Stimulated activated CD4-positive, alpha-beta T cell treated with anti-CD3 and anti-CD28 coated beads, Interleukin-1b, Interleukin-23, amount 100 ng/mL, for 1 hour (primary cell): ENCODE results near the gene IQUB.
"Not testable (repeated sequence)": the region's sequence is repeated elsewhere in the genome, so short reads cannot be mapped to it uniquely, and the experiment has no call there.

Experiments used
- DNase-seq, 2 donors: peaks; one replicate each; pipeline ENCODE4 v3.0.0-alpha.2; 2020; ENCODE audit warnings: low read depth in 2 of 2

The IQUB gene

GRCh38 chr7:123539871-123540270 lies 5.5 kb upstream of the IQUB start:
- DNase-seq, result no peak

- no peak for DNase-seq
Measured at GRCh38 chr7:123538897-123539296, 4.5 kb upstream of the IQUB start.

GRCh38 chr7:123538189-123538714 lies 3.9 kb upstream of the IQUB start:
- DNase-seq, result no peak

GRCh38 chr7:123537026-123537642 lies 2.7 kb upstream of the IQUB start:
- no peak for DNase-seq

- DNase-seq, result no peak
Measured at GRCh38 chr7:123535517-123535916, 1.1 kb upstream of the IQUB start.

- DNase-seq, result no peak
Measured at GRCh38 chr7:123533929-123534382, 439 bp downstream of the IQUB start.

GRCh38 chr7:123533553-123533917 lies 860 bp downstream of the IQUB start:
- no peak for DNase-seq

GRCh38 chr7:123532788-123533552 lies 1.4 kb downstream of the IQUB start:
- not testable (repeated sequence) for DNase-seq

- DNase-seq, result not testable (repeated sequence)
Measured at GRCh38 chr7:123532343-123532742, 2.1 kb downstream of the IQUB start.

GRCh38 chr7:123530035-123530591 lies 4.3 kb downstream of the IQUB start:
- DNase-seq, result not testable (repeated sequence)

GRCh38 chr7:123528265-123528664 lies 6.1 kb downstream of the IQUB start:
- no peak for DNase-seq

- not testable (repeated sequence) for DNase-seq
Measured at GRCh38 chr7:123527712-123528225, 6.6 kb downstream of the IQUB start.

- not testable (repeated sequence) for DNase-seq
Measured at GRCh38 chr7:123526533-123526932, 7.9 kb downstream of the IQUB start.

- DNase-seq, result no peak
Measured at GRCh38 chr7:123522066-123522465, 12.3 kb downstream of the IQUB start.

- DNase-seq, result no peak
Measured at GRCh38 chr7:123505221-123505620, 29.2 kb downstream of the IQUB start.

- no peak for DNase-seq
Measured at GRCh38 chr7:123502201-123502600, 32.2 kb downstream of the IQUB start.

GRCh38 chr7:123500878-123501489 lies 33.4 kb downstream of the IQUB start:
- no peak for DNase-seq

GRCh38 chr7:123499211-123499970 lies 35.0 kb downstream of the IQUB start:
- no peak for DNase-seq

- DNase-seq, result no peak
Measured at GRCh38 chr7:123498601-123499000, 35.8 kb downstream of the IQUB start.

- no peak for DNase-seq
Measured at GRCh38 chr7:123498031-123498430, 36.4 kb downstream of the IQUB start.

GRCh38 chr7:123494193-123494796 lies 40.1 kb downstream of the IQUB start:
- no peak for DNase-seq
